Panc1 (cell line): ENCODE results near the gene NCOA6.

Experiments
- POLR2AphosphoS5 ChIP-seq: IDR thresholded peaks from 2 replicates; pipeline ENCODE4 v1.6.1; 2012; ENCODE audit warnings: mild to moderate bottlenecking, low read depth, low read length, moderate library complexity
- TF ChIP-seq, protein P1 (sequence below): fragments of 450-650 bp; IDR thresholded peaks from 2 replicates; pipeline ENCODE4 v1.5.1; 2017; ENCODE audit warnings: mild to moderate bottlenecking

DNA sequence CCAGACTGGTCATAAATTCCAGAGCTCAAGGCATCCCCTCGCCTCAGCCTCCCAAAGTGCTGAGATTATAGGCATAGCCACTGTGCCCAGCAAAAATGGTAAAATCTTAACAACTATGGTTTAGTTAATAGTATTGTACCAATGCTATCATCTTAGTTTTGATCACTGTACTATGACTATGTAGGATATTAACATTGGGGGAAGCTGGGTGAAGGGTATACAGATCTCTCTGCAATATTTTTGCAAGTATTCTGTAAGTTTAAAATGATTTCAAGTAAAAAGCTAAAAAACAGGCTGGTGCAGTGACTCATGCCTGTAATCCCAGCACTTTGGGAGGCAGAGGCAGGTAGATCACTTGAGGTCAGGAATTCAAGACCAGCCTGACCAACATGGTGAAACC, 156.4 kb downstream of the NCOA6 start:
- no peak for TF ChIP-seq POLR2AphosphoS5
- TF ChIP-seq, protein P1, sequence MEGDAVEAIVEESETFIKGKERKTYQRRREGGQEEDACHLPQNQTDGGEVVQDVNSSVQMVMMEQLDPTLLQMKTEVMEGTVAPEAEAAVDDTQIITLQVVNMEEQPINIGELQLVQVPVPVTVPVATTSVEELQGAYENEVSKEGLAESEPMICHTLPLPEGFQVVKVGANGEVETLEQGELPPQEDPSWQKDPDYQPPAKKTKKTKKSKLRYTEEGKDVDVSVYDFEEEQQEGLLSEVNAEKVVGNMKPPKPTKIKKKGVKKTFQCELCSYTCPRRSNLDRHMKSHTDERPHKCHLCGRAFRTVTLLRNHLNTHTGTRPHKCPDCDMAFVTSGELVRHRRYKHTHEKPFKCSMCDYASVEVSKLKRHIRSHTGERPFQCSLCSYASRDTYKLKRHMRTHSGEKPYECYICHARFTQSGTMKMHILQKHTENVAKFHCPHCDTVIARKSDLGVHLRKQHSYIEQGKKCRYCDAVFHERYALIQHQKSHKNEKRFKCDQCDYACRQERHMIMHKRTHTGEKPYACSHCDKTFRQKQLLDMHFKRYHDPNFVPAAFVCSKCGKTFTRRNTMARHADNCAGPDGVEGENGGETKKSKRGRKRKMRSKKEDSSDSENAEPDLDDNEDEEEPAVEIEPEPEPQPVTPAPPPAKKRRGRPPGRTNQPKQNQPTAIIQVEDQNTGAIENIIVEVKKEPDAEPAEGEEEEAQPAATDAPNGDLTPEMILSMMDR, result no peak
